Neural cell (in vitro differentiated cells): Measurements from ENCODE around the gene CRAT. TPM values are rescaled to one million over a fixed set of nuclear protein-coding genes. Genes with fewer than 3 reads are reported as not detected.
"Not testable (repeated sequence)": the region's sequence is repeated elsewhere in the genome, so short reads cannot be mapped to it uniquely, and the experiment has no call there.

Experiments
- H2AFZ ChIP-seq: fragments of 200-600, 300-800 bp; sonication (generic), shearing (Covaris generic); 2 replicates; pipeline ENCODE4 v1.6.0; 2014; ENCODE audit warnings: low read depth, mild to moderate bottlenecking, antibody characterized with exemption, low read length, moderate library complexity
- H3F3A ChIP-seq: fragments of 200-600 bp; shearing (Covaris generic); 2 replicates; pipeline ENCODE4 v1.6.1; 2016; ENCODE audit warnings: mild to moderate bottlenecking, moderate library complexity, mixed read lengths, antibody characterized with exemption, low read length; ENCODE audit not compliant: insufficient read depth, poor library complexity, severe bottlenecking
- H3K27ac ChIP-seq: fragments of 200-600, 300-800 bp; sonication (generic), shearing (Covaris generic); 2 replicates; pipeline ENCODE4 v1.5.1; 2014; ENCODE audit warnings: mild to moderate bottlenecking, low read length, moderate library complexity
- H3K27me3 ChIP-seq: fragments of 300-800, 200-600 bp; sonication (generic), shearing (Covaris generic); 2 replicates; pipeline ENCODE4 v1.6.0; 2014; ENCODE audit warnings: mild to moderate bottlenecking, low read depth, low read length, moderate library complexity; ENCODE audit not compliant: insufficient read depth
- H3K36me3 ChIP-seq: fragments of 300-800, 200-600 bp; sonication (generic), shearing (Covaris generic); 2 replicates; pipeline ENCODE4 v1.5.1; 2014; ENCODE audit warnings: mild to moderate bottlenecking, antibody characterized with exemption, low read length, moderate library complexity; ENCODE audit not compliant: insufficient read depth
- H3K4me2 ChIP-seq: fragments of 300-800, 200-600 bp; sonication (generic), shearing (Covaris generic); 2 replicates; pipeline ENCODE4 v1.6.0; 2014; ENCODE audit warnings: mild to moderate bottlenecking, low read length
- H3K4me3 ChIP-seq: fragments of 300-800, 200-600 bp; sonication (generic), shearing (Covaris generic); 2 replicates; pipeline ENCODE4 v1.5.1; 2014; ENCODE audit warnings: mild to moderate bottlenecking, low read length, moderate library complexity
- H3K79me2 ChIP-seq: fragments of 200-600 bp; shearing (Covaris generic); replicated peaks from 2 replicates; pipeline ENCODE4 v1.6.0; 2014; ENCODE audit warnings: mild to moderate bottlenecking, low read length, moderate library complexity; ENCODE audit not compliant: insufficient read depth
- H3K9ac ChIP-seq: fragments of 300-800, 200-600 bp; sonication (generic), shearing (Covaris generic); 2 replicates; pipeline ENCODE4 v1.6.1; 2016; ENCODE audit warnings: mild to moderate bottlenecking, low read length, mixed read lengths
- H3K9me2 ChIP-seq: fragments of 200-600 bp; shearing (Covaris generic); 2 replicates; pipeline ENCODE4 v1.6.1; 2016; ENCODE audit warnings: mild to moderate bottlenecking, low read length, mixed read lengths; ENCODE audit not compliant: insufficient read depth
- H3K9me3 ChIP-seq: fragments of 200-600, 300-800 bp; sonication (generic), shearing (Covaris generic); 2 replicates; pipeline ENCODE4 v1.6.1; 2016; ENCODE audit warnings: mild to moderate bottlenecking, mixed run types, low read length, moderate library complexity, mixed read lengths
- H4K20me1 ChIP-seq: fragments of 200-600 bp; shearing (Covaris generic); 2 replicates; pipeline ENCODE4 v1.6.1; 2016; ENCODE audit warnings: mild to moderate bottlenecking, mixed run types; ENCODE audit not compliant: insufficient read depth
- CTCF ChIP-seq: fragments of 450-650 bp; IDR thresholded peaks from 2 replicates; pipeline ENCODE4 v1.5.1; 2014; ENCODE audit warnings: antibody characterized with exemption, mild to moderate bottlenecking, moderate library complexity; ENCODE audit not compliant: poor library complexity, severe bottlenecking
- EP300 ChIP-seq: fragments of 450-650 bp; conservative IDR thresholded peaks from 2 replicates; pipeline ENCODE4 v1.6.1; 2014; ENCODE audit warnings: antibody characterized with exemption, mild to moderate bottlenecking, moderate library complexity; ENCODE audit not compliant: poor library complexity, severe bottlenecking
- EZH2 ChIP-seq: fragments of 200-600, 300-800 bp; shearing (Covaris generic), sonication (generic); IDR thresholded peaks from 2 replicates; pipeline ENCODE4 v1.6.1; 2014; ENCODE audit warnings: antibody characterized with exemption, low read length, borderline replicate concordance, mild to moderate bottlenecking; ENCODE audit not compliant: insufficient read depth, poor library complexity, severe bottlenecking
- MXI1 ChIP-seq: fragments of 450-650 bp; conservative IDR thresholded peaks from 2 replicates; pipeline ENCODE4 v1.6.1; 2014; ENCODE audit warnings: antibody characterized with exemption, mild to moderate bottlenecking; ENCODE audit not compliant: poor library complexity, severe bottlenecking
- POLR2AphosphoS5 ChIP-seq: IDR thresholded peaks from 2 replicates; pipeline ENCODE4 v1.6.1; 2012
- RAD21 ChIP-seq: fragments of 450-650 bp; conservative IDR thresholded peaks from 2 replicates; pipeline ENCODE4 v1.6.1; 2014; ENCODE audit warnings: antibody characterized with exemption, mild to moderate bottlenecking, moderate library complexity
- REST ChIP-seq: IDR thresholded peaks from 2 replicates; pipeline ENCODE4 v1.6.1; 2012; ENCODE audit warnings: borderline replicate concordance
- SMC3 ChIP-seq: fragments of 450-650 bp; conservative IDR thresholded peaks from 2 replicates; pipeline ENCODE4 v1.6.1; 2014; ENCODE audit warnings: antibody characterized with exemption, mild to moderate bottlenecking, moderate library complexity; ENCODE audit not compliant: poor library complexity
- TAF1 ChIP-seq: IDR thresholded peaks from 2 replicates; pipeline ENCODE4 v1.6.1; 2012; ENCODE audit warnings: low read depth
- polyA plus RNA-seq: library from polyadenylated mRNA; depleted of rRNA; stranded (reverse); fragments of >200 nt; gene quantifications from 2 replicates; pipeline ENCODE4 v1.2.3, GENCODE V29; 2014

CRAT gene
- polyA plus RNA-seq, 1 donor from 2014 or later = 14.3 TPM

GRCh38 chr9:129130791-129131190, 20.2 kb upstream of the CRAT start:
- Histone ChIP-seq H3K79me2 (no peaks in the 10 kb centered on the region), H3K4me3 (no peak overlapping the region), H3K9me3 (no peaks in the 10 kb centered on the region), H2AFZ (no peak overlapping the region), H4K20me1 (no peaks in the 10 kb centered on the region), H3K9me2 (no peaks in the 10 kb centered on the region), H3K27ac (no peak overlapping the region), H3K36me3 (peaks cover 5% of the 10 kb centered on the region), H3K4me2 (no peak overlapping the region), H3K27me3 (no peaks in the 10 kb centered on the region), H3K9ac (no peak overlapping the region), H3F3A (no peaks in the 10 kb centered on the region)
- TF ChIP-seq POLR2AphosphoS5 (no peak), MXI1 (no peak), REST (no peak), CTCF (no peak), TAF1 (no peak), SMC3 (no peak), EZH2 (no peak), EP300 (no peak), RAD21 (no peak)

- not testable (repeated sequence) for H3K9me3 ChIP-seq, H3K4me2 ChIP-seq, H3K79me2 ChIP-seq, H3K9me2 ChIP-seq, H4K20me1 ChIP-seq, H3K36me3 ChIP-seq, H3K4me3 ChIP-seq, H3K9ac ChIP-seq, H3F3A ChIP-seq, H2AFZ ChIP-seq, H3K27ac ChIP-seq, H3K27me3 ChIP-seq
These were observed 19.7 kb upstream of the CRAT start for GRCh38 chr9:129130271-129130670.

GRCh38 chr9:129128689-129129088, 18.1 kb upstream of the CRAT start:
- H3K36me3 ChIP-seq = peaks cover 5% of the 10 kb centered on the region

More at GRCh38 chr9:129128689-129129088, 18.1 kb upstream of the CRAT start:
- Histone ChIP-seq H4K20me1 (no peaks in the 10 kb centered on the region), H3K27ac (no peak overlapping the region), H3K4me3 (no peak overlapping the region), H3K9me3 (no peaks in the 10 kb centered on the region), H2AFZ (no peak overlapping the region), H3K4me2 (no peak overlapping the region), H3K79me2 (no peaks in the 10 kb centered on the region), H3K9ac (no peak overlapping the region), H3K27me3 (no peaks in the 10 kb centered on the region), H3F3A (no peaks in the 10 kb centered on the region), H3K9me2 (no peaks in the 10 kb centered on the region)
- no peak for TF ChIP-seq EZH2
- TF ChIP-seq EP300 = no peak
- TF ChIP-seq POLR2AphosphoS5 = no peak
- TF ChIP-seq RAD21 = no peak
- no peak for TF ChIP-seq SMC3
- no peak for TF ChIP-seq TAF1
- no peak for TF ChIP-seq REST
- no peak for TF ChIP-seq CTCF
- TF ChIP-seq MXI1 = no peak
